Activated CD4-positive, alpha-beta T cell treated with anti-CD3 and anti-CD28 coated beads, Interleukin-2, amount 10 ng/mL, durations not matched to agents 24 days and 14 days (primary cell): ENCODE measurements around the gene BNIP3. TPM values are rescaled to one million over a fixed set of nuclear protein-coding genes. Genes with fewer than 3 reads are reported as not detected.

ENCODE experiments used
- DNase-seq: peaks from one replicate; pipeline ENCODE4 v3.0.0; 2022
- H3K27ac Mint-ChIP-seq: one replicate; pipeline ENCODE4 v1.8.0; 2022; ENCODE audit warnings: mild to moderate bottlenecking, mixed read lengths
- H3K27me3 Mint-ChIP-seq: one replicate; pipeline ENCODE4 v1.8.0; 2022; ENCODE audit warnings: mixed read lengths
- H3K36me3 Mint-ChIP-seq: one replicate; pipeline ENCODE4 v1.8.0; 2022; ENCODE audit warnings: low read depth, mild to moderate bottlenecking, mixed read lengths
- H3K4me1 Mint-ChIP-seq: one replicate; pipeline ENCODE4 v1.8.0; 2021; ENCODE audit warnings: mixed read lengths
- H3K4me3 Mint-ChIP-seq: one replicate; pipeline ENCODE4 v1.8.0; 2022; ENCODE audit warnings: mild to moderate bottlenecking, moderate library complexity, mixed read lengths
- H3K9me3 Mint-ChIP-seq: one replicate; pipeline ENCODE4 v1.8.0; 2021; ENCODE audit warnings: mixed read lengths
- intact Hi-C: fragments of 100-400 bp; cut with micrococcal nuclease; formaldehyde crosslinking; loops from one replicate; pipeline ENCODE4 v1.15.1; 2023
- total RNA-seq: library from RNA; stranded (reverse); gene quantifications from 2 replicates; pipeline ENCODE4 v1.2.3, GENCODE V29; 2022

The BNIP3 gene
- 94.4 and 95.1 TPM in 2 replicates for total RNA-seq

GRCh38 chr10:131981429-131982184 is at the start of gene BNIP3:
BNIP3 (minus strand) TSS chr10:131981923; CDS start chr10:131981806, 117 bp downstream.
- peak within 1 kb of the TSS; percentile 87 for H3K27ac Mint-ChIP-seq
- peaks cover 36% of the 10 kb centered on the region for H3K4me1 Mint-ChIP-seq
- peak within 1 kb of the TSS; percentile 91 for H3K4me3 Mint-ChIP-seq
- peaks cover 14% of the 10 kb centered on the region for H3K27me3 Mint-ChIP-seq
- peaks cover 3% of the 10 kb centered on the region for H3K9me3 Mint-ChIP-seq
- intact Hi-C loops = loop anchor here (1.0 to 5.0 kb wide), 3 partner anchors 9 to 471 kb away; no protein-coding TSS in a partner anchor
- peak; percentile 98 for DNase-seq
- peaks cover 35% of the 10 kb centered on the region for H3K36me3 Mint-ChIP-seq

- no peaks in the 10 kb centered on the region for H3K36me3 Mint-ChIP-seq
- no peak overlapping the region for H3K4me3 Mint-ChIP-seq
- intact Hi-C loops = no loop called here
- H3K9me3 Mint-ChIP-seq = no peaks in the 10 kb centered on the region
- no peak for DNase-seq
- H3K27me3 Mint-ChIP-seq = peaks cover 44% of the 10 kb centered on the region
- H3K4me1 Mint-ChIP-seq = no peaks in the 10 kb centered on the region
- H3K27ac Mint-ChIP-seq = no peak overlapping the region
Measured at GRCh38 chr10:132030898-132031463, 49.3 kb upstream of the BNIP3 start.

- H3K36me3 Mint-ChIP-seq = no peaks in the 10 kb centered on the region
- intact Hi-C loops = no loop called here
- H3K27me3 Mint-ChIP-seq = peaks cover 36% of the 10 kb centered on the region
- no peak for DNase-seq
- H3K9me3 Mint-ChIP-seq = no peaks in the 10 kb centered on the region
- no peak overlapping the region for H3K27ac Mint-ChIP-seq
- no peak overlapping the region for H3K4me3 Mint-ChIP-seq
- H3K4me1 Mint-ChIP-seq = no peaks in the 10 kb centered on the region
Measured at GRCh38 chr10:132028706-132029105, 47.0 kb upstream of the BNIP3 start.

- Mint-ChIP-seq H3K4me1 (peaks cover 6% of the 10 kb centered on the region), H3K9me3 (no peaks in the 10 kb centered on the region), H3K27me3 (peaks cover 35% of the 10 kb centered on the region), H3K27ac (no peak overlapping the region), H3K4me3 (no peak overlapping the region), H3K36me3 (no peaks in the 10 kb centered on the region)
- intact Hi-C loops = no loop called here
- no peak for DNase-seq
Measured at GRCh38 chr10:132027423-132027983, 45.8 kb upstream of the BNIP3 start.

GRCh38 chr10:132023092-132023811 is 41.5 kb upstream of the BNIP3 start:
- peaks cover 6% of the 10 kb centered on the region for H3K4me1 Mint-ChIP-seq
- peaks cover 21% of the 10 kb centered on the region for H3K27me3 Mint-ChIP-seq
- H3K27ac Mint-ChIP-seq = no peak overlapping the region
- H3K9me3 Mint-ChIP-seq = no peaks in the 10 kb centered on the region
- peak; percentile 94 for DNase-seq
- H3K36me3 Mint-ChIP-seq = no peaks in the 10 kb centered on the region
- peak overlapping the region; percentile 7 for H3K4me3 Mint-ChIP-seq
- intact Hi-C loops = loop anchor here (1.0 kb wide), 1 partner anchor 138 kb away; no protein-coding TSS in a partner anchor

- intact Hi-C loops = no loop called here
- Mint-ChIP-seq H3K27ac (no peak overlapping the region), H3K27me3 (peaks cover 21% of the 10 kb centered on the region)
Measured at GRCh38 chr10:132022241-132022640, 40.5 kb upstream of the BNIP3 start.

GRCh38 chr10:132021504-132022143 is 39.9 kb upstream of the BNIP3 start:
- H3K9me3 Mint-ChIP-seq = no peaks in the 10 kb centered on the region
- no peak overlapping the region for H3K27ac Mint-ChIP-seq
- intact Hi-C loops = no loop called here
- peaks cover 6% of the 10 kb centered on the region for H3K4me1 Mint-ChIP-seq
- peaks cover 18% of the 10 kb centered on the region for H3K27me3 Mint-ChIP-seq
- H3K4me3 Mint-ChIP-seq = no peak overlapping the region
- no peaks in the 10 kb centered on the region for H3K36me3 Mint-ChIP-seq
- no peak for DNase-seq

More at GRCh38 chr10:132022241-132022640, 40.5 kb upstream of the BNIP3 start:
- Mint-ChIP-seq H3K36me3 (no peaks in the 10 kb centered on the region), H3K9me3 (no peaks in the 10 kb centered on the region), H3K4me3 (no peak overlapping the region), H3K4me1 (peaks cover 6% of the 10 kb centered on the region)
- no peak for DNase-seq

GRCh38 chr10:132021046-132021445 is 39.3 kb upstream of the BNIP3 start:
- Mint-ChIP-seq H3K27ac (no peak overlapping the region), H3K4me3 (no peak overlapping the region), H3K4me1 (peaks cover 6% of the 10 kb centered on the region), H3K9me3 (no peaks in the 10 kb centered on the region), H3K27me3 (peaks cover 18% of the 10 kb centered on the region), H3K36me3 (no peaks in the 10 kb centered on the region)
- no peak for DNase-seq
- intact Hi-C loops = no loop called here

- H3K27me3 Mint-ChIP-seq = peaks cover 18% of the 10 kb centered on the region
- H3K9me3 Mint-ChIP-seq = no peaks in the 10 kb centered on the region
- intact Hi-C loops = no loop called here
- no peaks in the 10 kb centered on the region for H3K36me3 Mint-ChIP-seq
- no peak overlapping the region for H3K4me3 Mint-ChIP-seq
- peaks cover 6% of the 10 kb centered on the region for H3K4me1 Mint-ChIP-seq
- no peak overlapping the region for H3K27ac Mint-ChIP-seq
- no peak for DNase-seq
Measured at GRCh38 chr10:132020456-132020855, 38.7 kb upstream of the BNIP3 start.

GRCh38 chr10:132019366-132019765 is 37.6 kb upstream of the BNIP3 start:
- Mint-ChIP-seq H3K4me1 (peaks cover 6% of the 10 kb centered on the region), H3K27ac (no peak overlapping the region), H3K36me3 (no peaks in the 10 kb centered on the region), H3K9me3 (no peaks in the 10 kb centered on the region), H3K27me3 (peaks cover 11% of the 10 kb centered on the region), H3K4me3 (no peak overlapping the region)
- intact Hi-C loops = no loop called here
- DNase-seq = no peak

GRCh38 chr10:132018446-132018845 is 36.7 kb upstream of the BNIP3 start:
- Mint-ChIP-seq H3K27me3 (peaks cover 12% of the 10 kb centered on the region), H3K4me1 (peaks cover 6% of the 10 kb centered on the region), H3K4me3 (no peak overlapping the region), H3K27ac (no peak overlapping the region), H3K9me3 (no peaks in the 10 kb centered on the region), H3K36me3 (no peaks in the 10 kb centered on the region)
- DNase-seq = no peak
- intact Hi-C loops = no loop called here

GRCh38 chr10:132016514-132016913 is 34.8 kb upstream of the BNIP3 start:
- peaks cover 9% of the 10 kb centered on the region for H3K27me3 Mint-ChIP-seq

GRCh38 chr10:132011445-132011844 is 29.7 kb upstream of the BNIP3 start:
- no peak overlapping the region for H3K4me3 Mint-ChIP-seq
- H3K36me3 Mint-ChIP-seq = no peaks in the 10 kb centered on the region
- H3K27ac Mint-ChIP-seq = no peak overlapping the region
- no peaks in the 10 kb centered on the region for H3K4me1 Mint-ChIP-seq
- DNase-seq = no peak
- peaks cover 35% of the 10 kb centered on the region for H3K27me3 Mint-ChIP-seq
- no peaks in the 10 kb centered on the region for H3K9me3 Mint-ChIP-seq
- intact Hi-C loops = no loop called here

More at GRCh38 chr10:132016514-132016913, 34.8 kb upstream of the BNIP3 start:
- Mint-ChIP-seq H3K9me3 (no peaks in the 10 kb centered on the region), H3K4me1 (no peaks in the 10 kb centered on the region), H3K27ac (no peak overlapping the region), H3K4me3 (no peak overlapping the region), H3K36me3 (no peaks in the 10 kb centered on the region)
- DNase-seq = no peak
- intact Hi-C loops = no loop called here
